Type B pancreatic cell (in vitro differentiated cells): Measurements from ENCODE around the gene CGNL1. TPM values are rescaled to one million over a fixed set of nuclear protein-coding genes. Genes with fewer than 3 reads are reported as not detected.

Experiments
- DNase-seq: peaks from one replicate; pipeline ENCODE4 v3.0.0; 2021; ENCODE audit warnings: mixed read lengths; ENCODE audit not compliant: unreplicated experiment; ENCODE audit errors: extremely low spot score
- H3K27ac Mint-ChIP-seq: 2 replicates; pipeline ENCODE4 v1.8.0; 2021; ENCODE audit warnings: mild to moderate bottlenecking, mixed read lengths
- H3K27me3 Mint-ChIP-seq: 2 replicates; pipeline ENCODE4 v1.8.0; 2021; ENCODE audit warnings: mixed read lengths
- H3K36me3 Mint-ChIP-seq: 2 replicates; pipeline ENCODE4 v1.8.0; 2021; ENCODE audit warnings: mixed read lengths
- H3K4me1 Mint-ChIP-seq: one replicate; pipeline ENCODE4 v1.8.0; 2021; ENCODE audit warnings: mixed read lengths; ENCODE audit not compliant: unreplicated experiment
- H3K4me3 Mint-ChIP-seq: 2 replicates; pipeline ENCODE4 v1.8.0; 2021; ENCODE audit warnings: mild to moderate bottlenecking, mixed read lengths
- H3K9me3 Mint-ChIP-seq: 2 replicates; pipeline ENCODE4 v1.8.0; 2021; ENCODE audit warnings: mixed read lengths
- total RNA-seq: library from RNA; stranded (reverse); gene quantifications from 2 replicates; pipeline ENCODE4 v1.2.1, GENCODE V29; 2021; ENCODE audit warnings: low replicate concordance
- TF ChIP-seq, protein P1 (sequence below): fragments of 200-600 bp; sonication (generic); conservative IDR thresholded peaks from 2 replicates; pipeline ENCODE4 v1.5.0; 2021; ENCODE audit warnings: antibody characterized with exemption, mild to moderate bottlenecking

CGNL1 gene
- total RNA-seq, 1 donor from 2014 or later = 11.8 TPM

DNA sequence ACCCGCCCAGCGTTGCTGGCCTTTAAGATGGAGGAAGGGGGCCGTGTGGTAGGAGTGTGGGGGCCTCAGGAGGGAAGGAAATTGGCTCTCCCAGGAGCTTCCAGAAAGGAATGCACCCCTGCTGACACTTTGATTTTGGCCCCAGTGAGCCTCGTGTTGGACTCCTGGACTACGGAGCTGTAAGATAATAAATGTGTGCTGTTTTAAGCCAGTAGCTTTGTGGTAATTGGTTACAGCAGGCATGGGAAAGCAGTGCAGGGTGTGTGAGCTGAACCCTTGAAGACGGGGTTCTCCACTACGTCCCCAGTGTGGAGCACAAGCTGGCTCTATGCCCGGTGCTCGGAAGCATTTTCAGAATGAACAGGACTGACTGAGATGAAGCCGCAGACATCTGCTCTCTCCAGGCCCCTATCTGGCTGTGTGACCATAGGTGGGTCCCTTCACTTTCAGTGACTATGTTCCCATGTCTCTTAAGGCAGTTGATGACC lies 22.9 kb upstream of the CGNL1 start:
- no peak overlapping the region for H3K27ac Mint-ChIP-seq
- DNase-seq = no peak
- TF ChIP-seq, protein P1, sequence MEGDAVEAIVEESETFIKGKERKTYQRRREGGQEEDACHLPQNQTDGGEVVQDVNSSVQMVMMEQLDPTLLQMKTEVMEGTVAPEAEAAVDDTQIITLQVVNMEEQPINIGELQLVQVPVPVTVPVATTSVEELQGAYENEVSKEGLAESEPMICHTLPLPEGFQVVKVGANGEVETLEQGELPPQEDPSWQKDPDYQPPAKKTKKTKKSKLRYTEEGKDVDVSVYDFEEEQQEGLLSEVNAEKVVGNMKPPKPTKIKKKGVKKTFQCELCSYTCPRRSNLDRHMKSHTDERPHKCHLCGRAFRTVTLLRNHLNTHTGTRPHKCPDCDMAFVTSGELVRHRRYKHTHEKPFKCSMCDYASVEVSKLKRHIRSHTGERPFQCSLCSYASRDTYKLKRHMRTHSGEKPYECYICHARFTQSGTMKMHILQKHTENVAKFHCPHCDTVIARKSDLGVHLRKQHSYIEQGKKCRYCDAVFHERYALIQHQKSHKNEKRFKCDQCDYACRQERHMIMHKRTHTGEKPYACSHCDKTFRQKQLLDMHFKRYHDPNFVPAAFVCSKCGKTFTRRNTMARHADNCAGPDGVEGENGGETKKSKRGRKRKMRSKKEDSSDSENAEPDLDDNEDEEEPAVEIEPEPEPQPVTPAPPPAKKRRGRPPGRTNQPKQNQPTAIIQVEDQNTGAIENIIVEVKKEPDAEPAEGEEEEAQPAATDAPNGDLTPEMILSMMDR = no peak
- no peaks in the 10 kb centered on the region for H3K36me3 Mint-ChIP-seq
- H3K27me3 Mint-ChIP-seq = no peaks in the 10 kb centered on the region
- no peak overlapping the region for H3K4me3 Mint-ChIP-seq
- H3K4me1 Mint-ChIP-seq = peaks cover 16% of the 10 kb centered on the region
- H3K9me3 Mint-ChIP-seq = no peaks in the 10 kb centered on the region

DNA sequence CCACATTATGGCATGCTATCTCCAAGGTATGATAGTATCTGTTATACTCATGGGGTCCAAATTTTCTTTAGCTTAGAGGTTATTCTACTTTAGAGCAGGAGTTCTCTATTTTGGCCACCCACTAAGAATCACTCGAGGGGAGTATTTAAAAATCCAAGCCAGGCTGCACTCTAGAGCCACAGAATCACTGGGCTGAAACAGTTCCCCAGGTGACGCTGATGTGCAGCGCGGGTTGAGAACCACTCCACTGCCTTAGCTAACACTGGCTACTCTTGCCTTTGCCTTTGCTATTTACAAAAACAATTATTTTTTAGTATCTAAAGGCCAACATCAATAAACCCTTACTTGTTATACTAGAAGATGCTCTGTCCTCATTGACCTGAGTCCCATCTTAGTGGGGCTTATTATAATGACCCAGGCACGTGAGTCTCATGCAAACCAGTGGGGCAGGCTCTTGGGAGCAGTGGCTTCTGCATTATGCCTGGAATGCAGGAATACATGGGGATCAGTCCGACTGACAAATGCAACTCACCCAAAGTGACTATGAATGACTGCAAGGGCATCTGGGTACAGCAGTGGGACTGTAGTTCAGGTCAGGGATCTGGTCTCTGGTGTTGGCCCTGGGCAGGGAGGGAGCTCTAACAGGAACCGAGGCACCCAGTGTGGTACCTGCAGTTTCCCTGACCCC lies 21.7 kb upstream of the CGNL1 start:
- TF ChIP-seq, protein P1 = no peak
- no peak for DNase-seq
- Mint-ChIP-seq H3K9me3 (no peaks in the 10 kb centered on the region), H3K4me1 (peaks cover 16% of the 10 kb centered on the region), H3K27me3 (no peaks in the 10 kb centered on the region), H3K27ac (no peak overlapping the region), H3K4me3 (no peak overlapping the region), H3K36me3 (no peaks in the 10 kb centered on the region)

GRCh38 chr15:57355259-57355658 lies 21.0 kb upstream of the CGNL1 start:
- Mint-ChIP-seq H3K4me3 (no peak overlapping the region), H3K36me3 (no peaks in the 10 kb centered on the region), H3K9me3 (no peaks in the 10 kb centered on the region), H3K4me1 (peaks cover 16% of the 10 kb centered on the region), H3K27me3 (no peaks in the 10 kb centered on the region), H3K27ac (no peak overlapping the region)
- no peak for DNase-seq
- TF ChIP-seq, protein P1 = no peak

DNA sequence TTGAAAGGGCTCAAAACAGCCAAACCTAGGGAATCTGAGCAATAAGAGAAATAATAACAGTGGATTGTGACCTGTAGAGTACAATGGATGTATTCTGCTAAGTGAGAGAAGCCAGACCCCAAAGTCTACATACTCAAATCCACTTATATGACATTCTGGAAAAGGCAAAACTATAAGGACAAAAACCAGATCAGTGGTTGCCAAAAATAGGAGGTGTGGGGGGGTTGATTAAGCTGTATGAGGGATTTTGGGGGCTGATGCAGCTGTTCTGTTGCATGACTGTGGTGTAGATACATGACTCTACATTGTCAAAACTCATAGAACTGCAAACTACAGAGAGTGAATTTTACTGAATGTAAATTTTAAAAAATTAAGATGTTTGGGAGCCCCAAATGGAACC lies 20.1 kb upstream of the CGNL1 start:
- TF ChIP-seq, protein P1 = no peak
- no peak for DNase-seq
- H3K27ac Mint-ChIP-seq = no peak overlapping the region
- H3K9me3 Mint-ChIP-seq = no peaks in the 10 kb centered on the region
- no peaks in the 10 kb centered on the region for H3K36me3 Mint-ChIP-seq
- H3K27me3 Mint-ChIP-seq = no peaks in the 10 kb centered on the region
- H3K4me1 Mint-ChIP-seq = peaks cover 16% of the 10 kb centered on the region
- H3K4me3 Mint-ChIP-seq = no peak overlapping the region

GRCh38 chr15:57356636-57357035 lies 19.7 kb upstream of the CGNL1 start:
- DNase-seq = no peak
- Mint-ChIP-seq H3K4me1 (peaks cover 16% of the 10 kb centered on the region), H3K27ac (no peak overlapping the region)

More at GRCh38 chr15:57356636-57357035, 19.7 kb upstream of the CGNL1 start:
- TF ChIP-seq, protein P1 = no peak
- H3K36me3 Mint-ChIP-seq = no peaks in the 10 kb centered on the region
- H3K27me3 Mint-ChIP-seq = no peaks in the 10 kb centered on the region
- H3K9me3 Mint-ChIP-seq = no peaks in the 10 kb centered on the region
- no peak overlapping the region for H3K4me3 Mint-ChIP-seq
